IMR-90 (cell line): ENCODE data around the gene CYSTM1. TPM values are rescaled to one million over a fixed set of nuclear protein-coding genes. Genes with fewer than 3 reads are reported as not detected.

ENCODE experiments used
- ATAC-seq: fragments of 200-7000 bp; cut with Tn5 transposase; 2 replicates; pipeline ENCODE4 v1.9.1; 2020; ENCODE audit warnings: low read depth, mild to moderate bottlenecking, moderate library complexity
- BruUV-seq: library from RNA; stranded (reverse); fragments of 400-500 nt; replicated peaks from 2 replicates; lab custom pipeline; 2021; lab: Mats Ljungman, UMichigan
- CTCF ChIA-PET: fragments of 300-600 bp; formaldehyde crosslinking; extraction: SDS; loops from one replicate; lab custom pipeline; 2021; ENCODE audit warnings: antibody characterized with exemption; lab: Yijun Ruan, JAX
- POLR2A ChIA-PET: fragments of 300-600 bp; sonication (Branson Sonifier 250); formaldehyde crosslinking; loops from one replicate; lab custom pipeline; 2022; ENCODE audit warnings: antibody characterized with exemption; ENCODE audit not compliant: unreplicated experiment; lab: Charles Lee
- DNase-seq: peaks from one replicate; pipeline ENCODE4 v3.0.0; 2013
- H2AFZ ChIP-seq: replicated peaks from 2 replicates; pipeline ENCODE3; 2013; ENCODE audit warnings: low read length, mild to moderate bottlenecking; ENCODE audit not compliant: poor library complexity
- H2AK5ac ChIP-seq: 2 replicates; pipeline ENCODE4 v1.6.1; 2013; ENCODE audit warnings: low read depth, low read length, inconsistent platforms
- H2AK9ac ChIP-seq: replicated peaks from 2 replicates; pipeline ENCODE3; 2013; ENCODE audit warnings: mild to moderate bottlenecking, low read depth, low read length, moderate library complexity; ENCODE audit not compliant: poor library complexity
- H2BK120ac ChIP-seq: 2 replicates; pipeline ENCODE4 v1.6.1; 2013; ENCODE audit warnings: low read depth, low read length, inconsistent platforms
- H2BK15ac ChIP-seq: 3 replicates; pipeline ENCODE4 v1.6.1; 2013; ENCODE audit warnings: low read depth, low read length, inconsistent platforms
- H2BK20ac ChIP-seq: 2 replicates; pipeline ENCODE4 v1.6.1; 2013; ENCODE audit warnings: low read depth, mild to moderate bottlenecking, inconsistent platforms, low read length, moderate library complexity
- H2BK5ac ChIP-seq: 2 replicates; pipeline ENCODE4 v1.6.1; 2013; ENCODE audit warnings: mild to moderate bottlenecking, low read depth, low read length, inconsistent platforms; ENCODE audit not compliant: poor library complexity, severe bottlenecking
- H3K14ac ChIP-seq: replicated peaks from 2 replicates; pipeline ENCODE4 v1.6.1; 2013; ENCODE audit warnings: low read depth, low read length, inconsistent platforms
- H3K18ac ChIP-seq: 2 replicates; pipeline ENCODE4 v1.6.1; 2013; ENCODE audit warnings: low read depth, low read length, control low read depth
- H3K23ac ChIP-seq: 2 replicates; pipeline ENCODE4 v1.6.1; 2013; ENCODE audit warnings: low read depth, low read length, inconsistent platforms
- H3K27ac ChIP-seq: 2 replicates; pipeline ENCODE4 v1.5.1; 2013; ENCODE audit warnings: mild to moderate bottlenecking, control low read depth, low read length; ENCODE audit not compliant: insufficient read depth
- H3K27me3 ChIP-seq: 2 replicates; pipeline ENCODE4 v1.6.1; 2013; ENCODE audit warnings: low read length; ENCODE audit not compliant: control insufficient read depth, insufficient read depth
- H3K36me3 ChIP-seq: 2 replicates; pipeline ENCODE4 v1.6.1; 2013; ENCODE audit warnings: low read length, mixed read lengths; ENCODE audit not compliant: control insufficient read depth, insufficient read depth
- H3K4ac ChIP-seq: 2 replicates; pipeline ENCODE4 v1.6.1; 2013; ENCODE audit warnings: low read depth, low read length, inconsistent platforms
- H3K4me1 ChIP-seq: 2 replicates; pipeline ENCODE4 v1.6.1; 2013; ENCODE audit warnings: low read length, mixed read lengths; ENCODE audit not compliant: control insufficient read depth, insufficient read depth
- H3K4me2 ChIP-seq: 2 replicates; pipeline ENCODE4 v1.6.1; 2013; ENCODE audit warnings: low read depth, mild to moderate bottlenecking, control low read depth, low read length, moderate library complexity
- H3K4me3 ChIP-seq: 2 replicates; pipeline ENCODE4 v1.5.1; 2013; ENCODE audit warnings: low read depth, mild to moderate bottlenecking, control low read depth, low read length, moderate library complexity; ENCODE audit not compliant: insufficient read depth
- H3K56ac ChIP-seq: 2 replicates; pipeline ENCODE4 v1.6.1; 2013; ENCODE audit warnings: low read length, inconsistent platforms; ENCODE audit not compliant: insufficient read depth; ENCODE audit errors: extremely low read depth
- H3K79me1 ChIP-seq, 2 experiments: 2 replicates each; pipeline ENCODE4 v1.6.1; 2013; ENCODE audit warnings: low read length in 2 of 2, inconsistent platforms in 1 of 2, low read depth in 1 of 2
- H3K9ac ChIP-seq: 2 replicates; pipeline ENCODE4 v1.6.1; 2013; ENCODE audit warnings: low read depth, low read length, control low read depth
- H3K9me1 ChIP-seq: 2 replicates; pipeline ENCODE4 v1.6.1; 2013; ENCODE audit warnings: low read length, inconsistent platforms; ENCODE audit not compliant: insufficient read depth
- H3K9me3 ChIP-seq: 2 replicates; pipeline ENCODE4 v1.6.1; 2013; ENCODE audit warnings: low read length; ENCODE audit not compliant: control insufficient read depth, insufficient read depth
- H4K20me1 ChIP-seq: 2 replicates; pipeline ENCODE4 v1.6.1; 2013; ENCODE audit warnings: low read length, inconsistent platforms; ENCODE audit not compliant: insufficient read depth
- H4K5ac ChIP-seq: 2 replicates; pipeline ENCODE4 v1.6.1; 2013; ENCODE audit warnings: mild to moderate bottlenecking, low read depth, low read length, control low read depth
- H4K8ac ChIP-seq, 2 experiments: 2 replicates each; pipeline ENCODE4 v1.6.1; 2013; ENCODE audit warnings: low read depth in 2 of 2, low read length in 2 of 2, control low read depth in 1 of 2, inconsistent platforms in 1 of 2
- H4K91ac ChIP-seq: 2 replicates; pipeline ENCODE4 v1.6.1; 2013; ENCODE audit warnings: low read depth, low read length, inconsistent platforms; ENCODE audit not compliant: insufficient read depth
- CTCF ChIP-seq: conservative IDR thresholded peaks from 2 replicates; pipeline ENCODE4 v1.5.1; 2012; ENCODE audit warnings: mild to moderate bottlenecking, low read depth, low read length, improper control_type of control experiment
- USF2 ChIP-seq: fragments of 150-350 bp; IDR thresholded peaks from 2 replicates; pipeline ENCODE4 v1.6.1; 2017; ENCODE audit warnings: mild to moderate bottlenecking, antibody characterized with exemption, low read length, low read depth
- WGBS, 2 experiments: methylation state at CpG; one replicate each; pipeline versions ENCODE4 v1.1.5 to v1.1.7; 2013; ENCODE audit warnings: missing lambda C conversion rate in 2 of 2; ENCODE audit not compliant: insufficient read length in 1 of 2; ENCODE audit errors: extremely low coverage in 2 of 2; 5-methylcytosine and 5-hydroxymethylcytosine counted together
- dilution Hi-C: fragments of 300-500 bp; cut with HindIII; formaldehyde crosslinking; loops from one replicate; pipeline ENCODE4 v1.14.3; 2018; ENCODE audit warnings: low sequenced_read_pairs; ENCODE audit not compliant: unreplicated experiment
- in situ Hi-C: fragments of 300-500 bp; cut with MboI; formaldehyde crosslinking; loops from 3 replicates; pipeline ENCODE4 v1.14.3; 2019; ENCODE audit warnings: low sequenced_read_pairs, inconsistent platforms, mixed read lengths
- intact Hi-C: fragments of 100-400 bp; cut with micrococcal nuclease; formaldehyde crosslinking; loops from 2 replicates; pipeline ENCODE4 v1.10.0; 2022
- polyA plus RNA-seq, 3 experiments: library from polyadenylated mRNA; depleted of rRNA; stranded (reverse); fragments of >200 nt; gene quantifications; 2 replicates each; pipeline ENCODE4 v1.2.3, GENCODE V29; 2012; ENCODE audit warnings: low replicate concordance in 1 of 3
- total RNA-seq: library from RNA; depleted of rRNA; stranded (reverse); fragments of >200 nt; gene quantifications from 2 replicates; pipeline ENCODE4 v1.2.3, GENCODE V29; 2012

Gene CYSTM1
- total and polyA plus RNA-seq, 2 of the 4 experiments (the other 2 are of a cell fraction): 7.3 to 15.0 TPM

- Histone ChIP-seq H2AK5ac (peak overlapping the region; percentile 23; the same call in 1 of the 2 replicates), H2BK15ac (no peak overlapping the region), H4K91ac (no peak overlapping the region), H3K4me3 (no peak overlapping the region), H3K79me1 (peaks cover 39 to 77% of the 10 kb centered on the region in 2 experiments), H3K36me3 (peaks cover 1% of the 10 kb centered on the region; the same call in 1 of the 2 replicates), H2BK20ac (no peak overlapping the region), H3K9me3 (no peaks in the 10 kb centered on the region), H3K18ac (no peak overlapping the region), H3K27me3 (no peaks in the 10 kb centered on the region), H3K4me1 (peaks cover 11% of the 10 kb centered on the region), H4K20me1 (peaks cover 18% of the 10 kb centered on the region), H3K9me1 (peaks cover 17% of the 10 kb centered on the region), H2BK5ac (no peak overlapping the region), H4K5ac (no peak overlapping the region), H3K4me2 (no peak overlapping the region), H3K23ac (no peak overlapping the region), H2AK9ac (no peak overlapping the region), H2AFZ (no peak overlapping the region), H3K56ac (no peak overlapping the region), H4K8ac (no peak overlapping the region), H3K4ac (no peak overlapping the region), H3K9ac (no peak overlapping the region), H3K14ac (no peak overlapping the region), H2BK120ac (no peak overlapping the region), H3K27ac (no peak overlapping the region)
- dilution Hi-C loops: no loop called here
- no peak for ATAC-seq
- intact Hi-C loops: no loop called here
- WGBS, 2 experiments: 100% methylated on average over 1 of the region's 3 CpGs; no CpG with 5 or more reads in 1 of the 2 experiments
- TF ChIP-seq CTCF: no peak
- no peak for TF ChIP-seq USF2
- CTCF ChIA-PET: interaction anchor here (0.9 to 3.5 kb wide), 4 partner anchors 78 to 96 kb away, joined by 3 to 15 read pairs (median 7); partner anchors contain the start of gene HBEGF
- POLR2A ChIA-PET: no interaction called here
- BruUV-seq: no TSS peak
- in situ Hi-C loops: no loop called here
- no peak for DNase-seq
Measured at GRCh38 chr5:140262221-140262620, 87.2 kb downstream of the CYSTM1 start.
